NCI-H748 treated with DMSO at 0.1 percent for 48 hours (cell line): ENCODE measurements around the gene CBFA2T2.
"Not testable (repeated sequence)": the region's sequence is repeated elsewhere in the genome, so short reads cannot be mapped to it uniquely, and the experiment has no call there.

Experiments
- DNase-seq: peaks from one replicate; lab custom pipeline; 2025; lab: John Stamatoyannopoulos, UW

The CBFA2T2 gene

DNA sequence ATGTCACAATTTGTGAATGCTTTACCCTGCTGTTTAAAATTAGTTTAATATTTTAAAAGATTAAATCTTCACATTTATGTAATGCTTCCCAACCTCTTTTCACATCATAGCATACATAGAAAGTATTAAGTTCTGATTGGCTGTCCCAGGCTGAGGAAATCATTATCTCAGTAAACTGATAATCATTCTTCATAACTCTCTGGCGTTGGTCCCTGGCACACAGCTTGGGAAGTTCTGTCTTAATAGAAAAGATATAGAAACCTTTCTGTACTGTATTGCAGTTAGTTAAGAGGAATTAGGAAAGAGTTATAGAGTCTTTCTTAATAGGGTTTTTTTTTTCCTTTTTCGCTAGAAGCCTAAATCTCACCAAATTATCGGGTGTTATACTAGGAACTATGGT is 85.4 kb downstream of the CBFA2T2 start:
- no peak for DNase-seq

DNA sequence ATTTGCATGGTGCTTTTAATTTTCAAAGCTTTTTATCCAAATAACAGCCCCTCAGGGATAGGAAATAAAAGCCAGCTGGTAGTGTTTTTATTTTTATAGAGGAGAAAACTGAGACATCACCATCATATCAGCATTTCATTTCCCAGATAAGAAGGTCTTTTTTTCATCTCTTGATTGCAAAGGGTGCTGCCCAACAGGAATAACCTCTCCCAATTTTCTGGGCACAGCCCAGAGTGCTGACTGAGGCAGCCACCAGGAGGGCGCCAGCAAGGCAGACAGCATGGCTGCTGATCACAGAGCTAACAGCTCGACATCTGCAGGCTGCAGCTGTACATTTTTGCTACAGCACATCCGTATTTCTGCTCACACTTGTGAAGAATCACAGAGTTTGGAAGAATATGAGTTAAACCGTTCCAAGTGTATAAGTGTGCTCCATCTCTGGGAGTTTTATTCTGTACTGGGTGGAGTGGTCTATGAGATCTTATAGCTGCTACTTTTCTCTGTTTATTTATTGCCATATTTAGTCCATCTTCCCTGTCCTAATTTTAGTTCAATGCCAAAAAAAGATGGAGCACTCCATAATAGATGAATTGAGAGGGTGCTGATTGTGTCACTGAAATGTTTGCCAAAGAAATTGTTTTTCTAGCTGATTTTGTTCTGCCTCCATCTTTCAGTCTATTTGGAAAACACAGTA is 86.7 kb downstream of the CBFA2T2 start:
- no peak for DNase-seq

DNA sequence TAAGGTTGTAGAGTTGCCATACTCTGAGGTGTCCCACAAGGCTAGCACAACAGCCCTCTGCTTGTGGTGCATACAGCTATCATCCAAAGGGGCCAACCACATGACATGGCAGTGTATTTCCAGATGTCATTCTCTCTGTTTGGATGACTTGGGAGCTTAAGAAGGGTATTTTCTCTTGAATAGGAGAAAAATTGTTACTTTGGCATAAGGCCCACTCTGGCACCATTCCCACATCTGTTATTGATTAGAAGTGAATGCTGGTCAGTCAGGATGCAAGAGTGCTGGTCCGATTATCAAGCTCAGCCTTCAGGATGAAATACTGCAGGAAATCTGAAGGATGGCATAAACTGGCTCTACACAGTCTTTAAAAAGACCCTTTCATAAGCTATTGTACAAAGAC is 88.6 kb downstream of the CBFA2T2 start:
- no peak for DNase-seq

DNA sequence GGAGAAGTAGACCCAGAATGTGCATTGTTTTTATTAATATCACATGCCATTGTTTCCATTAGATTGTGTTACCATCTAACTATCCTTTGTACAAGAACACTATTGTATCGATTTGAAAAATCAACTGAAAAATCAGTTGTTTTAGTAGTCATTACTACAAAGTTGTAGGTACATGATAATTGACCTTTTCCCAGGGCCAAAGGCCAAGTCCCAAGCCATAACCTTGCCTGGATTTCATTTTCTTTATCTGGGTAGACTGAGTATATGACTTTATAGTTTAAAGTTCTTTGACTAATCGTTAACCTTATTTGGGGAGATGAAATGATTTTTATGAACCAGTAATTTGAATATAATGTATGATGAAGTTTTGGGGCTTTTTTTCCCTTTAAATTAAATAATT is 93.2 kb downstream of the CBFA2T2 start:
- no peak for DNase-seq

DNA sequence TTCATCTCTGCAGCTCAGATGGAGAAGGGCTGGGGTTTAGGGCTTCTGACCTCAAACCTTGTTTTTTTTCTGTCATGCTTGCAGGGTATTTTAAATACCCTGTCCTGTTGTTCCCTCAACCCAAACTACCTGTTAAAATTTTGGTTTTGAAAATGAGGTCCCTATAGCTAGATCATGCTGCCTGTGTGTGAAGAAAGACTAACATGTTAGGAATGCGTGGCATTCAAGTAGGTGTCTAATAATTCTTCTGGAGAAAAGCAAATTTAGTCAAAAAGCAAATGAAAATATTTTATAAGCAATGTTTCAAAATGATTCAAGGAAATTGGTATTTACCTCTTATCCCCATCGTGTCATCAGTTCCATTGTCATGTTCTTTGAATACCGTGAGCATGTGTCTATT is 95.1 kb downstream of the CBFA2T2 start:
- no peak for DNase-seq

DNA sequence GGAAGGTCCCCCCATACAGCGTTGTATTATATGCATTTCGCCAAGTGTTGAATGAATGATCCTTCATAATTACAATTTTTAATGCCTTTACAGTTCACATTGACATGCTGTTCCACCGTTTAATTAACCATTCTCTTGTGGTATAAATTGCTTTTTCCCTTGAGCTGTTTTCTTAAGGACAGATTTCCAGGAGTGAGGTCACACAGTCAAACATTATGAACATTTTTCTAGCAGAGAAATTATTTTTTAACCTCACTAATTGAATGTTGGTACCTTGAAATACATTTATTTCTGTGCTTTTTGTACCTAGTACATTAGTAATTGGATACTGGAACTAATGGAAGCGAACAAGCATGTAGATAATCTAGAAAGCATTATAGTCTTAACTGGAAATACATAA is 95.5 kb downstream of the CBFA2T2 start:
- DNase-seq = no peak

DNA sequence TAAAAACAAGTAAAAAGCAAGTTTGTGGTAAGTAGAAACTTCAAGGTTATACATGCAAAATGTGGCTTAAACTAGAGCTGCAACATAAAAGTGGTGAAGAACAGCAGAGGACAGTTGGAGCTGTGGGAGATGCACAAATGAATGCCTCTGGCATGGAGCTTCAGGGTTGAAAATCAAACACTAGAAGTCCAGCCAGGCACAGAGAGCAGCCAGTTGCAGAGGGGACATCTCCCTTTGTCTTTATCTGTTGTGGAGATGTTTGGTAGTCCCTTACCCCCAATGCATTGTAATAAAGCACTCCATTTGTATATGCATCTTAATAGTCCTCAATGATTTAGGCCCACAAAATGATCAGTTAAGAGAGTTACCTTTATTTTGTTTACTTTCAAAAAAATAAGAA is 99.2 kb downstream of the CBFA2T2 start:
- no peak for DNase-seq

DNA sequence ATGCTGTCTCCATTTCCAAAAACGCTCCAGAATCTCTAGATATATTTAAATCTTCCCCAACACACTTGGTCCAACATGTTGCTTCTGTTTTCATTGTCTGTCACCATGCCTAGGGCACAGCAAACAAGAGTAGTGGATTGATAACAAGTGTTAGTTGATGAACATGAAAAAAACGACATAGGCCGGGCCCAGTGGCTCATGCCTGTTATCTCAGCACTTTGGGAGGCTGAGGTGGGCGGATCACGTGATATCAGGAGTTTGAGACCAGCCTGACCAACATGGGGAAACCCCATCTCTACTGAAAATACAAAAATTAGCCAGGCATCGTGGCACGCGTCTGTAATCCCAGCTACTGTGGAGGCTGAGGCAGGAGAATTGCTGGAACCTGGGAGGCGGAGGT is 102.0 kb downstream of the CBFA2T2 start:
- DNase-seq = not testable (repeated sequence)

DNA sequence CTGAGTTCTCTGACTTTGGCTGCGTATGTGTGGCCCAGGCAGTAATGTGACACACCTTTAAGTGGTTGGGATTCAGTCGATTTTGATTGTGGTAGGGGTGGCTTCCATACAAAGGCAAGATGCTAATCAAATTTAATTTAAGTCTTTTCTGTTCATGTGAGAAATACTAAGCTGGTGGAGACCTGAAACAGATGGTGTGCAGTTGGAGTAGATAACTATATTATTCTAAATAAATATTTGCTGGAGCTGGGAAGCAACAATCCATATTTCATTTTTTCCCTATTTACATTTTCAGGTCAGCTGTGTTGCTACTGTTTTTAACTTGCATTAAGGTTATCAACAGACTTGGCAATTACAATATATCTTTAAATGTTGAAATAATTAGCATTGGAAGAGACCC is 104.8 kb downstream of the CBFA2T2 start:
- DNase-seq = no peak

DNA sequence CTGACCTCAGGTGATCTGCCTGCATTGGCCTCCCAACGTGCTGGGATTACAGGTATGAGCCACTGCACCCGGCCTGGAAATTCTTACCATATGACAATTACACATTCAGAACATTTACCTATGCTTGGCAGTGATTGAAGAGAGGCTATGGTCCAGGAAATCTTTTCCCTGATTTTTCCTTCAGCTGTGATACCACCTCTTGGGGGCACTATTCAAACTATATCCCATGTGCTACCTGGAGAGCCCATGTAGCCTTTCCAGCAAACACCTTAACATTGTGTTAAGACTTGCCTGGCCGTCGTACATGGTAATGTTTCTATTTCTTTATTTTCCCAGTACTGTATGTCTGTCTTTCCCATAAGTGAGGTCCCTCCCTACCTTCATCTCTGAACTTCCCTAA is 110.5 kb downstream of the CBFA2T2 start:
- no peak for DNase-seq

DNA sequence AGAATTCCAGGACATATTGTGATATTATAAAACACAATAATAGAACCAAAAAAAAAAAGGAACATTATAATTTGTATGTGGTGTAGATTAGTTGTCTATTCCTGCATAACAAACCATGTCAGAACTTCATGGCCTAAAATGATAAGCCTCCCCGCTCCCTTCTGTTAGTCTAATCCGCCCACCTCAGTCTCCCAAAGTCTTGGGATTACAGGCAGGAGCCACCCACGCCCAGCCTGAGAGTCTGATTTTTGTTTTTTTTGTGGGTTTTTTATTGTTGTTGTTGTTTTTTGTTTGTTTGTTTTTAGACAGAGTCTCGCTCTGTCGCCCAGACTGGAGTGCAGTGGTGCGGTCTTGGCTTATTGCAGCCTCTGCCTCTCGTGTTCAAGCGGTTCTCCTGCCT is 111.1 kb downstream of the CBFA2T2 start:
- DNase-seq = no peak

DNA sequence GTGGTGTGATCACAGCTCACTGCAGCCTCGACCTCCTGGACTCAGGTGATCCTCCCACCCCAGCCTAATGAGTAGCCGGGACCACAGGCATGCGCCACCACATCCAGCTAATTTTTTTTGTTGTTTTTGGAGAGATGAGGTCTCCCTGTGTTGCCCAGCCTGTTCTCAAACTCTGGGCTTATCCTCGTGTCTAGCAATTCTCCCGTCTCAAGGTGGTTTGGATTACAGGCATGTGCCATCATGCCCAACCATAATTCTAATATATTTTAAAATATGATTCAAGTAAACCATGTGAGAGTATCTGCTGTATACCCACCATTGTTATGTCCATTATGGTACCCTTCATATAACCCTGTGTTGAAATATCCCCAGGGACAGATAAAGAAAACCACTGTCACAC is 112.0 kb downstream of the CBFA2T2 start:
- no peak for DNase-seq

DNA sequence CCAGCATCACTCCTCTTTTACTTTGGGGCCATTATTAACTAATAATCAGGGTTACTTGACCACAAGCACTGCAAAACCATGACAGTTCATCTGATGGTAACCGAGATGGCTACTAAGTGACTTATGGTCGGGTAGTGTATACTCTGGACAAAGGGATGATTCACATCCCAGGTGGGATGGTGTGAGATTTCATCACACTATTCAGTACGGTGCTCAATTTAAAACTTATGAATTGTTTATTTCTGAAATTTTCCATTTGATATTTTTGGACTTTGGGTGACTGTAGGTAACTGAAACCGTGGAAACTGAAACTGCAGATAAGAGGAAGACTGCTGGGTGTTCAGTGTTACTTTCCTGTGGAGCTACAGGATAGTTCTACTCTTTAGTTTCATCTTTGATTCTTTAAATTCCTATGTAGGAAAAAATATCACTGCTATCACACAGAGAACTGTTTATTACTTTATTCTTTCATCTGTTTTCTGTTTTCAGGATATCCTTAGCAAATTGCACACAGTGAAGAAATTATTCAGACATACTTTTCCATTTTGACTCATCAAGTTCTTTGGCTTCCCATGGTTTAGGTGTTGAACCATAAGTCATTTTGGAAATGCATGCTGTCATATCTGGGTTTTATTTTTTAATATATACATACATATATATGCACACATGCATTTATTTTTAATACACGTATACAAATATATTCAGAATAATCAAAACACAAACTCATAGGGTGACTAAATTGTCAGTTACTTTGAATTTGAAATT is 113.1 kb downstream of the CBFA2T2 start:
- DNase-seq = no peak

DNA sequence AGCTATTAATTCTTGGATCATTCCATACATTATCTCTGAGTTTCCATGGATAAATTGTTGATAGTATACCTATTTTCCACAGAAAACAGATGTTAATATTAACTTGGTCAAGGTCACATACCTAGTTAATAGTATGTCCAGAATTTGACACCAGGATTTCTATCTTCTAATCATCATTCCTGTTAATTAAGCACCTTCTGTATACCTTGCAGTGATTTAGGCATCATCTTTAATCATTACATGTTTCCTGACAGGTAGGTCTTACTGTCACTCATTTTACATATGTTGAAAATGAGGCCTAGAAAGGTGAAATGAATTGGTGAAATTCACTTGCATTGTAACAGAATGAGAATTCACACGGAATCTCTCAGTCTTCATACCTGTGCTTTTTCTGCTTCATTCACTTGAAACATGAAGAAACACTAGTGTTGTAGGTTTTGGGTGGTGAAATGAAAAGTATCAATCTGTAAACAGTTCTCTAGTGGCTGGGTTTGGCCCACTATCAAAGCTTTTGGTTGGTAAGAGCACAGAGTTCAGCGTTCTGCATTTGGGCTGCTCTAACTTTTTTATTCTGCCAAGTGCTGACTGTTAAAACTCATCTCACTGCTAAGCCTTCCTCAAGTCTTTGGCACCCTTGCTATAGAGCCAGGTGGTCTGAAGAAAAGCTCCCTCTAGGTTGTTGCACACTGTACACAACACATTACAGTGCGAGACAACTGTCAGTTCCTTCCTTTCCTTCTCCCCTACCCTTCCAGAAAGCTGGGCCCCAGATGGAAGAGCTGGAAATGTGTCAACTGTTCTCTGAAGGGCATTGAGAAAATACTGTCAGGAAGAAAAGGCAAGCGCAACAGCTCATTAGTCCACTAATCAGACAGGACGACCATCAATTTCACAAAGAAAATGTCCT is 114.4 kb downstream of the CBFA2T2 start:
- no peak for DNase-seq

DNA sequence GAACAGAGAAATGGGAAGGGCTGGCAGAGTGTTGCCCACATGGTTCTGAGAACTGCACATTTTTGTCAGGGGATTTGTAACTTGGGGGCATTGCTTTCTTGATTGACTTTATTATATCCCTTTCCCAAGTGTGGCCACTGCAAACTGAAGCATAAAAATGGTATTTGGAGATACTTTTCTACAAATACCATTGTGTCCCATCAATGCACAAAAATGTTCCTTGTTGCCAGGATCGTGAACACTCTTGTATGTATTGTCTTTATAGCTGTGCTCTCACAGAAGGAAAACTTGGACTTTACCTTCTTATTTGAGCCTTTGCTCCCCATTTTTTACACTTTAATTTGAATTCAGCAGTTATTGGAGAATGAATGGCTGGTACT is 115.1 kb downstream of the CBFA2T2 start:
- DNase-seq = no peak

DNA sequence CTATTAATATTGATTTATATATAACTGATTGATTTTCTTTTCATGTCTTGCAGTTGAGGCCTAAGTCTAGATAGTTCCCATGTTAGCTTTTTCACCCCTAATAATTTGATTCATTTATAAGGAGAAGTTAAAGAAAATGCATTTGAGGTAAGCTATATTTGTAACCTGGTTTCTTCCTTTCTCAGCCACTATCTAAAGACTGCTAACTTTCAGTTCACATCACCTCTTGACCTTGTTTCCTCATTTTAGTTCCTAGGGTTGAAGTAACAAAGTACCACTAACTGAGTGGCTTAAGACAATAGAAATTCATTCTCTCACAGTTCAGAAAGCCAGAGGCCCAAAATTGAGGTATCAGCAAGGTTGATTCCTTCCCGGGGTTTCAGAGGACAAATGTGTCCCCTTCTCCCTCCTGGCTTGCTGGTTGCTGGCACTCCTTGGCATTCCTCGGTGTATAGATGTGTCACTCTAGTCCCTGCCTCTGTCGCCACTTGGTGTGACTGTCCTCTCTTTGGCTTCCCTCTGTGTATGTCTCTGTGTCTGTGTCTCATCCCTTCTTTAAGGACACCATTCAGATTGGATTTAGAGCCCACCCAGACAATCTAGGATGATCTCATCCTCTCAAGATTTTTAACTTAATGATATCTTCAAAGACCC is 116.3 kb downstream of the CBFA2T2 start:
- DNase-seq = no peak

DNA sequence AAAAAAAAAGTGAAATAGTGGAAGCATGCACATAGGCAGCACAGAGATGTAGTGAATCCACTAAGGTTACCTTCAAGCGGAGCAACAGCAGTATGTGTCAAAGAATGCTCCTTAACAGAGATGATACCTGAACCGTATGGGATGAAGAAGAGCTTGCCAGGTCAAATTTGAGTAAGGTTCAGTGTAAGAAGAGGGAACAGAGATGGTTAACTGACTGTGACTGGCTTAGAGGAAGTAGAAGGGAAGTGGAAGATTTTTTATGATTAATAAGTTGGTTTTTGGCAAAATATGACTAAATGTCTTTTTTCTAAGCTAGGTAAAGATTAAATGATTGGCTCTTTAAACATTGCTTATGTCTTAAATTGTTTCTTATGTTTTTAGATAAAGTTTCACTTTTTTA is 119.6 kb downstream of the CBFA2T2 start:
- DNase-seq = no peak

DNA sequence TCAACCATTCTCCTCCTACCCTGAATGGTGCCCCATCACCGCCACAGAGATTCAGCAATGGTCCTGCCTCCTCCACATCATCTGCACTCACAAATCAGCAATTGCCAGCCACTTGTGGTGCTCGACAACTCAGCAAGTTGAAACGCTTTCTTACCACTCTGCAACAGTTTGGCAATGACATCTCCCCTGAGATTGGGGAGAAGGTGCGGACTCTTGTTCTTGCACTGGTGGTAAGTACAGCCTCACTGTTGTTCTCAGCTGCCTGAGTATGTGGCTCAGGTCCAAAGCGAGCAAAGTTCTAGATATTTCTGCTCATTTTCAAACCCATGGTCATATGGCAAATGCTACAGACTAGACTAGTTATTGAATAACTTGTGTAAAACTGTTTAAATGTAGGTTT is 121.2 kb downstream of the CBFA2T2 start:
- no peak for DNase-seq

DNA sequence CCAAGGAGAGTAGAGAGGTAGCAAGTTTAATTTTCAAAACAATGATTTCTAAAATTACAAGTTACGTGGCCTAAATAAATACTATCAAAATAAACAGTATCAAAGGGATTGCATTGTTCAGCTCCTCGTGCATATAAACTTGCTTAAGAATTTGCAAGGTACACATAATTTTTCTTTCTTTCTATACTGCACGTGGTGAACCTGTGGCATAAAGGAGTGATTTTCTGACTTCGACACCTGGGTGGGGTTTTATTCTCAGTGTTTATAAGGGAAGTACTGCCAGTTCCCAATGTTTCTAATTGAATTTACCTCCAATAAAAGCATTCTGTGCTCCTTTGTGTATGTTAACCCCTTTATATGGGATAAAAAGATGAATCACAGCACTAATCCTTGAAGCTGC is 122.1 kb downstream of the CBFA2T2 start:
- no peak for DNase-seq

DNA sequence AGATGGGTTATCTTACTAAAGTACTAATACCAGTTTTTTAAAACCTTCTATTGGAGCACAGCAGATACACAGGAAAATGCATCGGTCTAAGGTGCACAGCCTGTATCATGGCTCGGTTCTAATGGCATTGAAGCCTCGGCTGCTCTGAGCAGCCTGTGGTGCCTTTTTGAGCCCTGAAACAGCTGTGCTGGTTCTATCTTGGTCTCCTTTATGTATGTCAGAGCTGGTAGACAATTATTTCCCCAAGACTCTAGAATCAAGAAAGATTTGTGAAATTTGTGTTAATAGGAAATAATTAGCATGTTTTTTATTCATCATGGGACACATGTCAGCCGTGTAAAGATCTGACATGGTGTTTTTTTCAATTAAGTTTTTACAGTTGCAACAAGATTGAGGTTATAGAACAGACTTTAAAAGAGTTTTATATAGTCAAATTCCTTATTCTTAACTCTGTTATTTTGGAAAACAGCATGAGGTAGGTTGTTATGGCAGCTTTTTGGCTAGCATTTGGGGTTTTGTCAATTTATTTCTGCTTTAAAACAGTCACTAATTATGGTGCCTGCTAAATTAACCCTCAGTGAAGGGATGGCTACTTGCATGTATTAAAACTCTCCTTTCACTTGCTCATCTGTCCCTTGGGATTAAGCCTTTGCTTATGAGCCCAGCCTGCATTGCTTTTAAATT is 132.0 kb downstream of the CBFA2T2 start:
- no peak for DNase-seq

DNA sequence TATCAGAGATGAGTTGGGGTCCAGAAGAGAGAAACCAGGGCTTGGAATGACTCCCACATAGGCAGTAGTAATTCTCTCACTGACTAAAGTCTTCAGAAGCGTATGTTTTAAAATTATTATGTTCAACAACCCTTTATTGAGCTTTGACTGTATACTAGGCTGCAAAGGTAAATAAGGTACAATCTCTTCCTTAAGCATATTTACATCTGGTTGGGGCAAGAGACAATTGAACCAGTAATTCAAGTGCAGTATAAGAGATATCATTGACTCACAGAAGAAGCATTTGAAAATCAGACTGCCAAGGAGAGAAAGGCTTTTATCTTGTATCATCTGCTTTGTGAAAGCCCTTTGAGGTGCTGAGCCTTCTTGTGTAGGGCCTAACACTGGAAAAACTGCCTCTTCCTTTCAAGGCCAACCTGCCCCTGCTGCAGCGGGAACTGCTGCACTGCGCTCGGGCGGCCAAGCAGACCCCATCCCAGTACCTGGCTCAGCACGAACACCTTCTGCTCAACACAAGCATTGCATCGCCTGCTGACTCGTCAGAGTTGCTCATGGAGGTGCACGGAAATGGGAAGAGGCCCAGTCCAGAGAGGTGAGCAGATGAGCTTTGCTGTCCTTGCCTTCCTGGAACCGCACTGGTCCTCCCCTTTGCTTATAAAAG is 132.9 kb downstream of the CBFA2T2 start:
- DNase-seq = no peak
